NB4 (cell line): ENCODE measurements around the gene BBS7.

ENCODE experiments used
- POLR2A ChIP-seq: IDR thresholded peaks from 2 replicates; pipeline ENCODE4 v1.6.1; 2011; ENCODE audit warnings: mild to moderate bottlenecking; ENCODE audit not compliant: insufficient read length; ENCODE audit errors: extremely low read depth
- TF ChIP-seq, protein P1 (sequence below): IDR thresholded peaks from one replicate; pipeline ENCODE4 v1.5.1; 2012; ENCODE audit warnings: low read depth, low read length
- TF ChIP-seq, protein P2 (sequence below): IDR thresholded peaks from 2 replicates; pipeline ENCODE4 v1.6.1; 2011; ENCODE audit warnings: low read depth, low read length

DNA sequence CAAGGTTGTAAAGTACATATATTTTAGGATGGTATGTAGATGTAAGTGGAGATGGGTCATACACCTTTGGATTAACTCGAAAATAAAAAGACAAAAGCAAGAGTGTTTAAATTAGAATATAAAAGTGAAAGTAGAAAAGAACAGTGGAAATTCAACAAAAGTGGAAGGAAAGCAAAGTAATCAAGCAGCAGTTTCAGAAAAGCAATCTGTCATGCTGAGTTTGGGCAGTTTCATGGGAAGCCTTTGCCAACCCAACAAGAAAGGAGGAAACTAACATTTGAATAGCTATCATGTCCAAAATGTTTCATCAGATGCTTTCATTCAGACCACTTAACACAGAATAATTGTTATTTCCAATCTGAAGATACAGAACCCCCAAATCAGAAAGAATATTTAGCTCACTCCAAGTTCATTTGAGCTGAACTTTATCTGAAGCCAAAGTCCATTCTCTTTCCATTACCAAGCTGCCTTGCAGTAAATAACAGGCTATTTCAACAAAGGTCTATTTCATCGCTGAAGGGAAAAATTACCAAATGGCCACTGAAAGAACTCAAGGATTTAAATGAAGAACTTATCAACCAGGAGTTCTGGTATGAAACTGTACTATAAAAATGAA lies 71.0 kb downstream of the BBS7 start:
- TF ChIP-seq, protein P1, sequence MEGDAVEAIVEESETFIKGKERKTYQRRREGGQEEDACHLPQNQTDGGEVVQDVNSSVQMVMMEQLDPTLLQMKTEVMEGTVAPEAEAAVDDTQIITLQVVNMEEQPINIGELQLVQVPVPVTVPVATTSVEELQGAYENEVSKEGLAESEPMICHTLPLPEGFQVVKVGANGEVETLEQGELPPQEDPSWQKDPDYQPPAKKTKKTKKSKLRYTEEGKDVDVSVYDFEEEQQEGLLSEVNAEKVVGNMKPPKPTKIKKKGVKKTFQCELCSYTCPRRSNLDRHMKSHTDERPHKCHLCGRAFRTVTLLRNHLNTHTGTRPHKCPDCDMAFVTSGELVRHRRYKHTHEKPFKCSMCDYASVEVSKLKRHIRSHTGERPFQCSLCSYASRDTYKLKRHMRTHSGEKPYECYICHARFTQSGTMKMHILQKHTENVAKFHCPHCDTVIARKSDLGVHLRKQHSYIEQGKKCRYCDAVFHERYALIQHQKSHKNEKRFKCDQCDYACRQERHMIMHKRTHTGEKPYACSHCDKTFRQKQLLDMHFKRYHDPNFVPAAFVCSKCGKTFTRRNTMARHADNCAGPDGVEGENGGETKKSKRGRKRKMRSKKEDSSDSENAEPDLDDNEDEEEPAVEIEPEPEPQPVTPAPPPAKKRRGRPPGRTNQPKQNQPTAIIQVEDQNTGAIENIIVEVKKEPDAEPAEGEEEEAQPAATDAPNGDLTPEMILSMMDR: no peak
- TF ChIP-seq POLR2A: no peak
- TF ChIP-seq, protein P2, sequence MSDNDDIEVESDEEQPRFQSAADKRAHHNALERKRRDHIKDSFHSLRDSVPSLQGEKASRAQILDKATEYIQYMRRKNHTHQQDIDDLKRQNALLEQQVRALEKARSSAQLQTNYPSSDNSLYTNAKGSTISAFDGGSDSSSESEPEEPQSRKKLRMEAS: no peak
